ENCODE results near the gene USP3.

GRCh38 chr15:63494408-63494807, 10.0 kb upstream of the USP3 start:
- no peak for TF ChIP-seq CTCF (conservative IDR thresholded peaks at IDR 0.05; ENCODE audit: low read length)
- no peak for TF ChIP-seq EZH2phosphoT487 (IDR thresholded peaks at IDR 0.05; ENCODE audit: borderline replicate concordance, low read depth, low read length)
